ENCODE results near the gene RAF1.

The RAF1 gene

GRCh38 chr3:12590096-12590495 is 73.8 kb downstream of the RAF1 start:
- no peak for DNase-seq

GRCh38 chr3:12588039-12589009 is 75.6 kb downstream of the RAF1 start:
- DNase-seq = no peak

DNA sequence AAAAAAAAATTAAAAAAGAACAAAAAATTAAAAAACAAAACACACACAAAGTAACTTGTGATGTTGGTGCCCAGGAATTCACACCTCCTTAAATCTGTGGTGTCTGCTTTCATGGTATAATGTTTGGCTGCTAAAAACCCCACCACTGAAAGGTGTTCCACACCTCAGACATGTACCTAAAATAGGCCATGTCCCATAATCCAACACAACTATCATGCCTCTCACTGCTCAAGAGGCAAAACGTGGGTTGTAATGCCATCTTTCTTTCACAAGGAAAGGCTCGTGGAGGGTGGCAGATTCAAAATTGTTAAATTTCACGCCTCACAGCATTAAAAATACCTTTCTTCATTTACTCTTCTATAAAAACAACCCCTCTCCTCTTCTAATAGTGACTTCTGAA is 77.5 kb downstream of the RAF1 start:
- no peak for DNase-seq

- no peak for DNase-seq
Observed at GRCh38 chr3:12585970-12586369, 77.9 kb downstream of the RAF1 start.

GRCh38 chr3:12585181-12585580 is 78.7 kb downstream of the RAF1 start:
- no peak for DNase-seq

DNA sequence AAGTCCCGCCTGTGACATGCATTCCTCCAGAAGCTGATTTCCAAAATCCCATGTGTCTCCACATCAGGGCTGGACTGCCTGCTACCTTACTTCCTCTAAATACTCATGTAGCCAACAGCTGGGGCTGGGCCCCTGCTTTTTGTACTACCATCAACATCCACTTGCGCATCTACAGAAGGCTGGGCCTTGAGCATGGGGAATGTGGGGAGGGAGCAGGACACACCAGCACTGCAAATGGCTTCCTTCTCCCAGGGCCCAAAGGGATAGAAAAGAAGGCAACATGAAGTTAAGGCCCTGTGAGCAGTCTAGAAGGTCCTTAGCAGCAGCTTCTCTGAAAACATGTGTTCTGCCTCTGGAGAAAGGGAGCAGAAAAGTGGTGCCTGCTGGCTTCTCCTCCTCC is 79.8 kb downstream of the RAF1 start:
- DNase-seq = no peak

- no peak for DNase-seq
Observed at GRCh38 chr3:12583280-12583679, 80.6 kb downstream of the RAF1 start.

GRCh38 chr3:12582730-12583129 is 81.2 kb downstream of the RAF1 start:
- no peak for DNase-seq

DNA sequence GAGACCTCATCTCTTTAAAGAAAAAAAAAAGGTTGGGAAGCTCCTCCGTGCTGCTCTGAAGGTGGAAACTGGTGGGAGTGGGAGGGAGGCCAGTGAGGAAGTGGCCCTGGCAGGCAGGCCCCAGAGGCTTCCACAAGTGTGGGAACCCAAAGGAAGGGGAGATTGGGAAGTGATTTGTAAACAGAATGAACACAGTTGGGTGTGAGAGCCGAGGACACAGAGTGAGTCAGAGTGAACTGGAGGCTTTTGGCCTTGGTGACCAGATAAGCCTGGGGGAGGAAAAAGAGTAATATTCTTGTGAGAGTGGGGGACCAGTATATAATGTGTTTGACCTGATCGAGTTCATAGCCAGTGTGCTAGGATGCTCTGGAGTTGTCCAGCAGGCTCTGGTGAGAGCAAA is 84.0 kb downstream of the RAF1 start:
- no peak for DNase-seq

GRCh38 chr3:12579456-12579855 is 84.5 kb downstream of the RAF1 start:
- no peak for DNase-seq

- no peak for DNase-seq
Observed at GRCh38 chr3:12578742-12579141, 85.2 kb downstream of the RAF1 start.

- DNase-seq = no peak
Observed at GRCh38 chr3:12577379-12577778, 86.5 kb downstream of the RAF1 start.

- DNase-seq = no peak
Observed at GRCh38 chr3:12574661-12575060, 89.3 kb downstream of the RAF1 start.

GRCh38 chr3:12574131-12574530 is 89.8 kb downstream of the RAF1 start:
- no peak for DNase-seq

- DNase-seq = no peak
Observed at GRCh38 chr3:12571986-12572385, 91.9 kb downstream of the RAF1 start.

GRCh38 chr3:12569836-12570235 is 94.1 kb downstream of the RAF1 start:
- DNase-seq = no peak

DNA sequence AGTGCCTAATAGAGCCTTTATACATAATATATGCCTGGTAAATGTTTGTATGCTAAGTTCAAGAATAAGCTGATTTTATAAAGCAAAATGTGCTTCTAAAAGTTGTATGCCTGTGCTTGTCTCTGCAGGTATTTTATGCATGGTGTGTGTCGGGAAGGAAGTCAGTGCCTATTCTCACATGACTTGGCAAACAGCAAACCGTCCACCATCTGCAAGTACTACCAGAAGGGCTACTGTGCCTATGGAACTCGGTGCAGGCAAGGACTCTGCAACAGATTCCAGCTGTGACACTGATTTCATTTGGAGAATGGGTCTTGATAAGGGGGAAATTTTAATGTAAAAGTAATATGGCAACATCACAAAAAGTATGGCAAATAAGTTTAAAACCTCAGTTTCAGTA is 95.2 kb downstream of the RAF1 start:
- DNase-seq = no peak

DNA sequence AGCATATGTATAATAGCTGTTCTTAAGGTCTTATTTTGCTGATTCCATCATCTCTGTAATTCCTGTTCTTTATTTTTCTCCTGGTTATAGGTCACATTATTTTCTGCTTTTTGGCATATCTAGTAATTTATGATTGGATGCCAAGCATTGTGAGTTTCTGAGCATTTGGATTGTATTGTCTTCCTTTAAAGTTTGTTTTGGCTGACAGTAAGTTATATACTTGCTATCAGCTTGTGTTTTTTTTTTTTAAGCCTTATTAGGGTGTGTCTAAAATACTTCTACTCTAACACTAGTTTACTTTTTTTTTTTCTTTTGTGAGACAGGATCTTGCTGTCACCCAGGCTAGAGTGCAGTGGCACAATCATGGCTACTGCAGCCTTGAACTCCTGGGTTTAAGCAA is 96.9 kb downstream of the RAF1 start:
- no peak for DNase-seq

DNA sequence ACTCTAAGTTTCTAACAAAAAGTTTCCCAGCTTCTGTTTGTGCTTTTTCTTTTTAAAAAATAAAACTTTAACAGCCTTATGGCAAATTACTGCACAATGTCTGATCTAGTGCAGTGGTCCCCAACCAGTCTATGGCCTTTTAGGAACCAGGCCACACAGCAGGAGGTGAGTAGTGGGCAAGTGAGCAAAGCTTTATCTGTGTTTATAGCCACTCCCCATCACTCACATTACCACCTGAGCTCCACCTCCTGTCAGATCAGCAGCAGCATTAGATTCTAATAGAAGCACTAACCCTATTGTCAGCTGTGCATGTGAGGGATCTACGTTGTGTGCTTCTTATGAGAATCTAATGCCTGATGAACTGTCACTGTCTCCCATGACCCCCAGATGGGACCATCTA is 101.5 kb downstream of the RAF1 start:
- no peak for DNase-seq

DNA sequence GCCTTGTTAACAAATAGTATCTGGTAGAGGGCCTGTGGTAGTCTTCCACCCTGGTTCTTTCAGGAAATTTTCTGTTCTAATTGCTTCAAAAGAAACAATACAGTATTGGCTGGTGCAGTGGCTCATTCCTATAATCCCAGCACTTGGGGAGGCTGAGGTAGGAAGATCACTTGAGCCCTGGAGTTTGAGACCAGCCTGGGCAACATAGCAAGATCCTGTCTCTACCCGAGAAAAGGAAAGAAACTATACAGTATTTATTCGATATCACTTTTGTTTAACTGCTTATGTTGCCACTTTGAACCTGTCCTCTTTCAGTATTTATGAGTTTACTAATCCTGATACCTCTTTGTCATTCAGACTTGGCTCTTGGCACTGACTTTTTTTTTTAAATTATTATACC is 102.5 kb downstream of the RAF1 start:
- no peak for DNase-seq

DNA sequence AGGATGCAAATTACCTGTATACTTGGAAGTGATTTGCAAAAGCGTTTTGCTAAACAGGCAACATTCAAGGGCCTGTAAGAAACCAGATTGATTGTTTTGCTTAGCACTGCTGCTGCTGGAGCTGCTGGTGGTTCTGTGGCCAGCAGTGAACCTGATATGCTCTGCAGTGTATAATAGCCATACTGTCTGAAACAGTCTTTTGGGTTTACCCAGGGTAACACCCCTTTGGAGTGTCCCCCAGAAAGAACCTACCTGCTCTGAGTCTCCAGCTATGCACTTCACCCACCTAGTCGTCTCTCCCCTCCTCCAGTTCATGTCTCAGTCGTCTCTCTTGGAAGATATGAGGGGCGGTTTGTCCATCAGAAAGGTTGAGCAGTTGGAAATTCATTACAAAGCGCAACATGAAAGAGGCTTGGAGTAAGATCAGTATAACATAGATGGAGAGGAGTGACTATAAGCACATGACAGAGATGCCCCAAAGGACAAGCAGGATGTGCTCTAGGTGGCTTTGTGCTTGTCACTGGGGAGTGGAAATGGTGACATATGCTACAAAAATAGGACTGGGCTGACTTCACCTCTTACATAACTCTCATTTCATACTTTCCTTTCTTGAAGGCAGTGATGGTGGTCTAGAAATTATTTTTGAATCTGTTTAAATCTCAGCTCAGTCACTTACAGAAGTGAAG is 103.3 kb downstream of the RAF1 start:
- no peak for DNase-seq

DNA sequence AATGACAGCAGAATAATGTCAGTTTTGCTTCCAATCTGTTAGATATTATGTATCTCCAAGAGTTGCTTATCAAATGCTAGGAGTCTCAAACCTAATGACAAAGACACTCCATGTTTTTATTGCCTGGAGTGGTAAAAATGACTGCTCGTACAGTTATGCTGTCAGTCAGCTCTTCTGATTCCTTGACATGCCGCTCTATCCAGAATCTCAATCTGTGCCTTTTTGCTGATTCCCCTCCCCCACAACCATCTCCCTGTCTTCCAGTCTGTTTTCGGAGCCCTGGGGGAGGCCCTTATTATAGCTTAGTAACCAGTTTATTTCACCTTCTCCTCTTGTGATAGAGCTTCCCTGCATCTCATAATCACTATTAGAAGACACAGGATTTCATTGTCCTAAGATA is 104.4 kb downstream of the RAF1 start:
- DNase-seq = no peak

- no peak for DNase-seq
Observed at GRCh38 chr3:12558706-12559105, 105.2 kb downstream of the RAF1 start.

DNA sequence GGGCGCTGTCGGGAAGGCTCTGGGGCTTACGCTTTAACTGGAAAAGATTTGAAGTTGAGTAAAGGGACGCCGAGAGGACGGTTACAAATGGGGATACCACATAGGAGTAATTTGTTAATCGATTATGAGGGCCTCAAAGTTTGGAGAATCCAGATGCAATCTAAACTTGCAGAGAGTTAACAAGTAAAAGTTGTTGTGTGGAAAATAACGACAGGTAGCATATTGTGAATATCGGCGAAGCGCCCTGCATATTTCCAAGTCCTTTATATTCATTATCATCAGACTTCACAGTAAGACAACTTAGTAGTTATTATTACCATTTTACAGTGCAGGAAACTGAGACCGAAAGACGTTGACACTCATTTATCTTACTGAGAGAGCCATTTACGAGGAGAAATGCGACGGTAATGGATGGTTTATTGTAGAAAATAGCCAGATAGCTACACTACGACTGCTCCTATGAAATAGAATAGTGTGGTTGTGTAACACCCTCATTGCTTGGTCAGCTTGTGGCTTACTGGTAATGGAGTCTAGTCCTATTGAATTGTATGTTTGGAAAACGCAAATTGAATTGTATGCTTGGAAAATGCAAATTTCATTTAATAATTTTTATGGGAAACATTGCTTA is 106.3 kb downstream of the RAF1 start:
- DNase-seq = no peak

Data from CD4-positive, alpha-beta T cell treated with Interleukin-17A for 4 hours (primary cell).